Measurements from ENCODE around the gene EEFSEC.

EEFSEC gene

DNA sequence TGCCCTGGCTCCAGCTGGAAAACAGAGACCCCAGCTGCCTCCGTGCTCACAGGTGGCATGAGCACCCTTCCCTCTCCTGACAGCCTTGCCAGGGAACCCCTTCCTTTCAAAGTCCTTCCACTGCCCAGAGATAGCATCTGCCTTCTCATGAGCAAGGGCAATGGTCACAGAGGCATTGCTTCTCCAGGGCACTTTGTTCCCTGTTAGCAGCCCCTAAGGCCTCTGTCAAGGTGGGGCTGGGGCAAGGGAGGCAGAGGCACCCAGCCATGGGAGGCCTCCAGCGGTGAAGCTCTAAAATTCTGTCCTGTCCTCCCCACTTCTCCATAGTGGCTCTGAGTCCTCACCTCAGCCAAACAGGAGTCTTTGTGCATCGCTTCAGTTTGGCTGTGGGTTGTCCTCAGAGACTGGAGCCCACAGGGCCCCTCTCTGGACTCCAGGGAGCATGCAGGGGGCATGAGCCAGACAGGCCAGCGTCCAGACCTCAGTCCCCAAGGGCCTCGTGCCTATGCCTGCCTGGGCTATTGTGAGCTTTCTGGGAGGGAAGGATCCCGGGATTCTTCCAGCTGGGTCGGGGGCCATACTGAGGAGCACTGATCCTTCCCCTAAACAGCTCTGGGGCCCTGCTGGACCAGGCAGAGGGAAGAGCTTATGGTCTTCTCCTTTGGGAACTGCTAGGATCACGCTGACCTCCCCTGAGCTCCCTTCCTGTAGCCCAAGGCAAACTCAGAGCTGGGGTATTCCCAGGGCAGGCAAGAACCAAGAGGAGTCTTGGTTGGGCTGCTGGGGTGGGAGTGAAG, 206.8 kb downstream of the EEFSEC start:
- H3K27ac ChIP-seq (ENCODE audit: low read depth, low read length): no peak overlapping the region
- no peak overlapping the region for H3K4me3 ChIP-seq (ENCODE audit: low read depth, low read length)

DNA sequence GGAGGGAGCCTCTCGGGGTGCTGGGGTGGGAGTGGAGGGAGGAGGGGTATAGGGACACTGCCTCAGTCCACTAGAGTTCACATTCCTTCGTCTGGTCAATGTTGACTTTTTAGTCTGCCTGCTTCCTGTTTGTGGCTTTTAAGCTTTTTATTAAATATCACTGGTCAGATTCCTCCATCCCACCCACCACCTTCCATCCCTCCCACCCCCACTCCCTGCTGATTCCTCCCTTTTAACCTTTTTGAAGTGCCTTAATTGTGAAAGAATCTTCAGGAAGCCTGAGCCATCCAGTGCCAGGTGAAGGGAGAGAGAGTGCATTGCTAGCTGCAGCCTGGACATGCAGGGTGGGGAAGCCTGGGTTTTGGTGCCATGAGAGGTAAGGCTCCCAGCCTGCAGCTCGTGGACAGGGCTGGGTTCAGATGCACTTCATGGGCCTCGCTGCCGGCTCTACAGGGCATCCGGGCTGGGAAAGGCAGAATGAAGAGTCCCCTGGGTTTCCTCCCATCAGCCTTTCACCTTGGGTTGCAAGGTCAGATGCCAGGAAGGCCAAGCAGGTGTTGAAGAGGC, 207.5 kb downstream of the EEFSEC start:
- Histone ChIP-seq H3K4me3 (ENCODE audit: low read depth, low read length) (no peak overlapping the region), H3K27me3 (ENCODE audit: control insufficient read depth, insufficient read depth, low read length) (no peaks in the 10 kb centered on the region), H3K9ac (ENCODE audit: low read depth, low read length) (no peak overlapping the region), H3K9me3 (ENCODE audit: control insufficient read depth, insufficient read depth, low read length) (no peaks in the 10 kb centered on the region), H3K4me1 (ENCODE audit: control insufficient read depth, insufficient read depth, low read length) (no peaks in the 10 kb centered on the region), H3K27ac (ENCODE audit: low read depth, low read length) (no peak overlapping the region), H3K36me3 (ENCODE audit: control insufficient read depth, insufficient read depth, low read length) (no peaks in the 10 kb centered on the region)

More for the DNA sequence above, 206.8 kb downstream of the EEFSEC start:
- Histone ChIP-seq H3K27me3 (ENCODE audit: control insufficient read depth, insufficient read depth, low read length) (no peaks in the 10 kb centered on the region), H3K9me3 (ENCODE audit: control insufficient read depth, insufficient read depth, low read length) (no peaks in the 10 kb centered on the region), H3K9ac (ENCODE audit: low read depth, low read length) (no peak overlapping the region), H3K36me3 (ENCODE audit: control insufficient read depth, insufficient read depth, low read length) (no peaks in the 10 kb centered on the region), H3K4me1 (ENCODE audit: control insufficient read depth, insufficient read depth, low read length) (no peaks in the 10 kb centered on the region)

- no peak overlapping the region for H3K4me3 ChIP-seq (ENCODE audit: low read depth, low read length)
- H3K27me3 ChIP-seq (ENCODE audit: control insufficient read depth, insufficient read depth, low read length): no peaks in the 10 kb centered on the region
- no peak overlapping the region for H3K9ac ChIP-seq (ENCODE audit: low read depth, low read length)
- peaks cover under 1% of the 10 kb centered on the region; the same call in 1 of the 2 replicates for H3K4me1 ChIP-seq (ENCODE audit: control insufficient read depth, insufficient read depth, low read length)
- H3K36me3 ChIP-seq (ENCODE audit: control insufficient read depth, insufficient read depth, low read length): no peaks in the 10 kb centered on the region
- no peaks in the 10 kb centered on the region for H3K9me3 ChIP-seq (ENCODE audit: control insufficient read depth, insufficient read depth, low read length)
- H3K27ac ChIP-seq (ENCODE audit: low read depth, low read length): no peak overlapping the region
These were observed 209.0 kb downstream of the EEFSEC start for GRCh38 chr3:128362026-128362965.

- Histone ChIP-seq H3K9ac (ENCODE audit: low read depth, low read length) (no peak overlapping the region), H3K36me3 (ENCODE audit: control insufficient read depth, insufficient read depth, low read length) (no peaks in the 10 kb centered on the region), H3K9me3 (ENCODE audit: control insufficient read depth, insufficient read depth, low read length) (no peaks in the 10 kb centered on the region), H3K4me1 (ENCODE audit: control insufficient read depth, insufficient read depth, low read length) (peaks cover 5% of the 10 kb centered on the region; the same call in 1 of the 2 replicates), H3K27me3 (ENCODE audit: control insufficient read depth, insufficient read depth, low read length) (no peaks in the 10 kb centered on the region), H3K27ac (ENCODE audit: low read depth, low read length) (no peak overlapping the region), H3K4me3 (ENCODE audit: low read depth, low read length) (no peak overlapping the region)
These were observed 211.0 kb downstream of the EEFSEC start for GRCh38 chr3:128364291-128364690.

DNA sequence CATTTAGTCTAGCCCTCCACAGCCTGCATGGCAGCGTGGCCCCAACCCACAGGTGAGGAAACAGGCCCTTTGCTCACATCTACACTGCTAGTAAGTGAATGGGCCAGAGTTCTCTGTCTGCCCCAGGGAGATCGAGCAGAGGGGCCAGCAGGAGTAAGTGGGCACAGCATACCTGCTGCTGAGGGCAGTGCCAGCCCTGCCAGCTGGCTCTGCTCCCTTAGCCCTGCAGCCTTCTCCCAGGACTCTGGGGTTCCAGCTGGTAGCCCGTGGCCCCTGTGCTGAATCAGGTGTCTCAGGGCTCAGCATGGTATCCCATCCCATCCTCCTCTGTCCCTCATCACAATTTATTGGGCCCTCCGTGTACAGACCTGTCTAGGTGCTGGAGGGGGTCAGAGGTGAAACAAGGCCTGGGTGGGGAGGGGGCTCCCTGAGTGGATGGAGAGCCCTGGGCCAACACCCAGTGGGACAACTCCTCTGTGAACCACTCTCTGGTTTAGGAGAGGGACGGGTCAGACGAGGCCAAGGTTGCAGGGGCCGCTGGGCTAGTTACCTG, 211.6 kb downstream of the EEFSEC start:
- Histone ChIP-seq H3K27ac (ENCODE audit: low read depth, low read length) (no peak overlapping the region), H3K4me1 (ENCODE audit: control insufficient read depth, insufficient read depth, low read length) (peaks cover 5% of the 10 kb centered on the region; the same call in 1 of the 2 replicates), H3K36me3 (ENCODE audit: control insufficient read depth, insufficient read depth, low read length) (no peaks in the 10 kb centered on the region), H3K9ac (ENCODE audit: low read depth, low read length) (no peak overlapping the region), H3K4me3 (ENCODE audit: low read depth, low read length) (no peak overlapping the region), H3K9me3 (ENCODE audit: control insufficient read depth, insufficient read depth, low read length) (no peaks in the 10 kb centered on the region), H3K27me3 (ENCODE audit: control insufficient read depth, insufficient read depth, low read length) (no peaks in the 10 kb centered on the region)

GRCh38 chr3:128366136-128366535, 212.9 kb downstream of the EEFSEC start:
- peaks cover 5% of the 10 kb centered on the region; the same call in 1 of the 2 replicates for H3K4me1 ChIP-seq (ENCODE audit: control insufficient read depth, insufficient read depth, low read length)
- no peak overlapping the region for H3K9ac ChIP-seq (ENCODE audit: low read depth, low read length)
- H3K27ac ChIP-seq (ENCODE audit: low read depth, low read length): no peak overlapping the region
- no peaks in the 10 kb centered on the region for H3K27me3 ChIP-seq (ENCODE audit: control insufficient read depth, insufficient read depth, low read length)
- H3K9me3 ChIP-seq (ENCODE audit: control insufficient read depth, insufficient read depth, low read length): no peaks in the 10 kb centered on the region
- no peaks in the 10 kb centered on the region for H3K36me3 ChIP-seq (ENCODE audit: control insufficient read depth, insufficient read depth, low read length)
- no peak overlapping the region for H3K4me3 ChIP-seq (ENCODE audit: low read depth, low read length)

DNA sequence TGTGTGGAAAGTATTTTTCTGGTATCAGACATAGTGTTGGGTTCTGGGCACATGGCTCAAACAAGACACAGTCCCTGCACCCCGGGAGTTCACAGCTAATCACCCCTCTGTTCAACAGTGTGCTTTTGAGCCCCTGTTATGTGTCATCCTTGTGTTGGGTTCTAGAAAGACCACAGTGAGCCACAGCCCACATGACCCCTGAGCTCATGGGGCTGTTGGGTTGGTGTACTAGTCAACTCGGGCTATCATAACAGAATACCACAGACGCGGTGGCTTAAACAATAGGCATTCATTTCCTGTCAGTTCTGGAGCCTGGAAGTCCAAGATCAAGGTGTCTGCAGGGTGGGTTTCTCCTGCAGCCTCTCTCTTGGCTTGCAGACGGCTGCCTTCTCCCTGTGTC, 213.4 kb downstream of the EEFSEC start:
- H3K9ac ChIP-seq (ENCODE audit: low read depth, low read length): no peak overlapping the region
- H3K9me3 ChIP-seq (ENCODE audit: control insufficient read depth, insufficient read depth, low read length): no peaks in the 10 kb centered on the region
- no peaks in the 10 kb centered on the region for H3K27me3 ChIP-seq (ENCODE audit: control insufficient read depth, insufficient read depth, low read length)
- no peak overlapping the region for H3K4me3 ChIP-seq (ENCODE audit: low read depth, low read length)
- peaks cover 5% of the 10 kb centered on the region; the same call in 1 of the 2 replicates for H3K4me1 ChIP-seq (ENCODE audit: control insufficient read depth, insufficient read depth, low read length)
- no peak overlapping the region for H3K27ac ChIP-seq (ENCODE audit: low read depth, low read length)
- H3K36me3 ChIP-seq (ENCODE audit: control insufficient read depth, insufficient read depth, low read length): no peaks in the 10 kb centered on the region

DNA sequence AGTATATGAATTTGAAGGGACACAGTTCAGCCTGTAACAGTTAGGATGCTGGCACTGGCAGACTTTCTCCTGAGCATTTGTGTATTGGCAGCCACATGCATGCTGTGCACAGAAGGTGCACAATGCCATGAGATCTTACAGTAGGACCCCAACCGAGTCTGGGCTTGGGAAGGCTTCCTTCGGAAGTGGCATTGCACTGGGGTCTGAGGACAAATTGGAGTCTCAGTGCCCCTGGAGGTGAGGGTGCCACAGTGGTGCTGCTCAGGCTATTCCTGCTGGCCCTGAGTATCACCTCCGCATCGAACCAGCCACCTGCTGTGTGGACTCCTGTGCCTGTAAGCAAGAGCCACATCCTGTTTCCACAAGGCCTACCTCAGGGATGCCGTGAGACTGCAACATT, 213.9 kb downstream of the EEFSEC start:
- H3K9me3 ChIP-seq (ENCODE audit: control insufficient read depth, insufficient read depth, low read length): no peaks in the 10 kb centered on the region
- H3K4me1 ChIP-seq (ENCODE audit: control insufficient read depth, insufficient read depth, low read length): peaks cover 5% of the 10 kb centered on the region; the same call in 1 of the 2 replicates
- no peak overlapping the region for H3K27ac ChIP-seq (ENCODE audit: low read depth, low read length)

GRCh38 chr3:128367761-128368160, 214.5 kb downstream of the EEFSEC start:
- Histone ChIP-seq H3K36me3 (ENCODE audit: control insufficient read depth, insufficient read depth, low read length) (no peaks in the 10 kb centered on the region), H3K27me3 (ENCODE audit: control insufficient read depth, insufficient read depth, low read length) (no peaks in the 10 kb centered on the region), H3K27ac (ENCODE audit: low read depth, low read length) (no peak overlapping the region), H3K9ac (ENCODE audit: low read depth, low read length) (no peak overlapping the region), H3K9me3 (ENCODE audit: control insufficient read depth, insufficient read depth, low read length) (no peaks in the 10 kb centered on the region), H3K4me3 (ENCODE audit: low read depth, low read length) (no peak overlapping the region), H3K4me1 (ENCODE audit: control insufficient read depth, insufficient read depth, low read length) (peaks cover 5% of the 10 kb centered on the region; the same call in 1 of the 2 replicates)

More for the DNA sequence above, 213.9 kb downstream of the EEFSEC start:
- H3K9ac ChIP-seq (ENCODE audit: low read depth, low read length): no peak overlapping the region
- H3K27me3 ChIP-seq (ENCODE audit: control insufficient read depth, insufficient read depth, low read length): no peaks in the 10 kb centered on the region
- no peak overlapping the region for H3K4me3 ChIP-seq (ENCODE audit: low read depth, low read length)
- no peaks in the 10 kb centered on the region for H3K36me3 ChIP-seq (ENCODE audit: control insufficient read depth, insufficient read depth, low read length)

DNA sequence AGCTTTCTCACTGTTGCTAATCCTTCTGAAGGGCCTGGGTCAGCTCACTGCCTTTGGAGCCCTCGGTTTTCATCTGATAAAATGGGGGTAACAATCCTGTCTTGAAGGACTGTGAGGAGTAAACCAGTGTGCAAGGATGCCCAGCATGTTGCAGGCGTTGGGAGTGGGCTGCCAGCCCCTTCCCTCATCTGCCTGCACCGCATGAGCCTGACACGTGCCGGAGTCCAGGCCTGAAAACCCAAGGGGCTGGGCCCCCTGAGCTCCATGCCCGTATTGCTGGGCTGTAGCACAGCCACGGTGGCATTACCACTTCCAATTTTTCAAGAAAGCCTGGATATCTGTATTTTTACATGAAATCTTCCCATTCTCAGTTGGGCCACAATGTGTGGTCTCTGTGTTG, 215.3 kb downstream of the EEFSEC start:
- H3K27ac ChIP-seq (ENCODE audit: low read depth, low read length): no peak overlapping the region
- peaks cover 5% of the 10 kb centered on the region; the same call in 1 of the 2 replicates for H3K4me1 ChIP-seq (ENCODE audit: control insufficient read depth, insufficient read depth, low read length)
- H3K9ac ChIP-seq (ENCODE audit: low read depth, low read length): no peak overlapping the region
- no peaks in the 10 kb centered on the region for H3K9me3 ChIP-seq (ENCODE audit: control insufficient read depth, insufficient read depth, low read length)
- H3K27me3 ChIP-seq (ENCODE audit: control insufficient read depth, insufficient read depth, low read length): no peaks in the 10 kb centered on the region
- no peaks in the 10 kb centered on the region for H3K36me3 ChIP-seq (ENCODE audit: control insufficient read depth, insufficient read depth, low read length)
- H3K4me3 ChIP-seq (ENCODE audit: low read depth, low read length): no peak overlapping the region

Data from HUES48 (cell line).